ENCODE results near the gene FRG2.

- no peak for TF ChIP-seq SUZ12 (IDR thresholded peaks at IDR 0.05; ENCODE audit: extremely low read depth, insufficient read depth, insufficient read length)
- no peak for TF ChIP-seq YY1 (IDR thresholded peaks at IDR 0.05; ENCODE audit: insufficient read depth, insufficient read length)
These were observed 45.1 kb downstream of the FRG2 start for GRCh38 chr4:189981970-189982369.

Measured in NT2/D1 (cell line).